Right atrium auricular region (tissue), 2 donors: ENCODE results near the gene MED28. TPM values are rescaled to one million over a fixed set of nuclear protein-coding genes. Genes with fewer than 3 reads are reported as not detected.
A peak's percentile ranks its signal among the peaks of the same experiment; 100 is the strongest.

Experiments
- DNase-seq: peaks from one replicate; pipeline ENCODE4 v3.0.0-alpha.2; 2019; ENCODE audit warnings: low spot score
- H3K27ac ChIP-seq, 2 donors: fragments of 200-600 bp; sonication (generic); 1 replicate in 1 of 2; 2 replicates in 1 of 2; pipeline ENCODE4 v1.5.1; 2016 to 2019
- H3K27me3 ChIP-seq, 2 donors: fragments of 200-600 bp; sonication (generic); one replicate each; pipeline versions ENCODE4 v1.5.1 to v1.6.0; 2017 to 2019
- H3K36me3 ChIP-seq: fragments of 200-600 bp; sonication (generic); one replicate; pipeline ENCODE4 v1.5.1; 2016
- H3K4me1 ChIP-seq, 2 donors: fragments of 200-600 bp; sonication (generic); one replicate each; pipeline versions ENCODE4 v1.5.1 to v1.6.0; 2017 to 2019
- H3K4me3 ChIP-seq, 2 donors: fragments of 200-600 bp; sonication (generic); 1 replicate in 1 of 2; 2 replicates in 1 of 2; pipeline ENCODE4 v1.5.1; 2017 to 2019; ENCODE audit warnings: mild to moderate bottlenecking in 1 of 2, moderate library complexity in 1 of 2
- H3K9me3 ChIP-seq, 2 donors: fragments of 200-600 bp; sonication (generic); one replicate each; pipeline ENCODE4 v1.5.1; 2019
- CTCF ChIP-seq, 2 donors: fragments of 200-600 bp; sonication (generic); IDR thresholded peaks; one replicate each; pipeline ENCODE4 v1.5.1; 2019; ENCODE audit warnings: antibody characterized with exemption in 2 of 2
- total RNA-seq, 2 donors: library from RNA; depleted of rRNA; stranded (reverse); fragments of >200 nt; gene quantifications; one replicate each; pipeline ENCODE4 v1.1.0, GENCODE V29; 2016

The MED28 gene
- total RNA-seq, 2 donors from 2014 or later = 5.1 to 5.9 TPM

GRCh38 chr4:17646693-17647092, 32.3 kb downstream of the MED28 start:
- no peaks in the 10 kb centered on the region for H3K36me3 ChIP-seq
- no peak for TF ChIP-seq CTCF (IDR thresholded peaks at IDR 0.05)
- DNase-seq = no peak

GRCh38 chr4:17647176-17647806, 32.9 kb downstream of the MED28 start:
- Histone ChIP-seq H3K4me1 (no peaks in the 10 kb centered on the region), H3K4me3 (no peak overlapping the region), H3K27me3 (no peaks in the 10 kb centered on the region), H3K36me3 (no peaks in the 10 kb centered on the region), H3K27ac (no peak overlapping the region), H3K9me3 (no peaks in the 10 kb centered on the region)
- peak; percentile 40 for DNase-seq
- TF ChIP-seq CTCF (IDR thresholded peaks at IDR 0.05) = no peak

More at GRCh38 chr4:17646693-17647092, 32.3 kb downstream of the MED28 start:
- H3K4me3 ChIP-seq = no peak overlapping the region
- H3K27me3 ChIP-seq = no peaks in the 10 kb centered on the region
- no peaks in the 10 kb centered on the region for H3K9me3 ChIP-seq
- H3K4me1 ChIP-seq = no peaks in the 10 kb centered on the region
- no peak overlapping the region for H3K27ac ChIP-seq

- Histone ChIP-seq H3K27ac (no peak overlapping the region), H3K4me3 (no peak overlapping the region), H3K9me3 (no peaks in the 10 kb centered on the region), H3K27me3 (no peaks in the 10 kb centered on the region), H3K4me1 (no peaks in the 10 kb centered on the region), H3K36me3 (no peaks in the 10 kb centered on the region)
- peak; percentile 30 for DNase-seq
- TF ChIP-seq CTCF (IDR thresholded peaks at IDR 0.05) = no peak
Observed at GRCh38 chr4:17647927-17648326, 33.5 kb downstream of the MED28 start.

GRCh38 chr4:17650406-17650805, 36.0 kb downstream of the MED28 start:
- no peaks in the 10 kb centered on the region for H3K27me3 ChIP-seq
- no peak for DNase-seq
- H3K4me3 ChIP-seq = no peak overlapping the region
- H3K27ac ChIP-seq = no peak overlapping the region
- TF ChIP-seq CTCF (IDR thresholded peaks at IDR 0.05) = no peak
- no peaks in the 10 kb centered on the region for H3K9me3 ChIP-seq
- H3K4me1 ChIP-seq = no peaks in the 10 kb centered on the region
- H3K36me3 ChIP-seq = no peaks in the 10 kb centered on the region

GRCh38 chr4:17654701-17655100, 40.3 kb downstream of the MED28 start:
- no peak overlapping the region for H3K4me3 ChIP-seq
- H3K36me3 ChIP-seq = no peaks in the 10 kb centered on the region
- no peak for DNase-seq
- no peak for TF ChIP-seq CTCF (IDR thresholded peaks at IDR 0.05)
- H3K27me3 ChIP-seq = no peaks in the 10 kb centered on the region
- no peaks in the 10 kb centered on the region for H3K9me3 ChIP-seq
- no peak overlapping the region for H3K27ac ChIP-seq
- H3K4me1 ChIP-seq = no peaks in the 10 kb centered on the region

- H3K36me3 ChIP-seq = no peaks in the 10 kb centered on the region
- H3K4me1 ChIP-seq = no peaks in the 10 kb centered on the region
- DNase-seq = no peak
- no peaks in the 10 kb centered on the region for H3K27me3 ChIP-seq
- H3K9me3 ChIP-seq = no peaks in the 10 kb centered on the region
- no peak overlapping the region for H3K4me3 ChIP-seq
- no peak overlapping the region for H3K27ac ChIP-seq
- no peak for TF ChIP-seq CTCF (IDR thresholded peaks at IDR 0.05)
Observed at GRCh38 chr4:17657090-17657489, 42.6 kb downstream of the MED28 start.
